ENCODE data around the gene SHTN1. TPM values are rescaled to one million over a fixed set of nuclear protein-coding genes. Genes with fewer than 3 reads are reported as not detected.

Gene SHTN1
- total RNA-seq, 4 donors from 2014 or later = 8.1 to 36.7 (median 20.0) TPM

DNA sequence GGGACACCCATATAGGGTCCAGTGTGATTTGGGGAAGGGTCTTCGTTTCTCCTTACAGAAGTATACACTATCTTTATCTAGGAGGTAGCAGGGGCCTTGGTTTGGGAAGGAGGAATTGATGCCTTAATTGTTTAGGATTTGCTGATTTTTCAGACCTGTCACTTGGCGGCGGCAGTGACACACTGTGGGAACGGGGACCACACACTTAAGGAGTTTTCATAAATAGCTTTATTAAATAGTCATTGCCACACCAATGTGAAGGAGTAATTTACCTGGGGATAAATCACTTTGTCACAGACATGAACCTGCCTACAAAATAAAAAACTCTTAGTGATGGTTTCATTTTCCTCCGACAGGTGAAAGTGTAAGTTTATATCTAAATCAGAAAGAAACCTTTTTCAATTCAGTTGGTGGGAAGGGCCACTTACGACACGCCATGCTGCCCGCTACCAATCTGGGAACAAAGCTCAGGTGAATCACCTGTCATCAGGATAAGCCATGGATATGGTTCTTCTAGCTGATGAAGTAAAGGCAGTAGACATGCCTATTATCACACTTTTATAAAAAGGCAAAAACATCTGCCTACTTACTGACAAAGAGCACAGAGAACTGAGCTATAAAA, 168.0 kb downstream of the SHTN1 start:
- TF ChIP-seq, protein P1, sequence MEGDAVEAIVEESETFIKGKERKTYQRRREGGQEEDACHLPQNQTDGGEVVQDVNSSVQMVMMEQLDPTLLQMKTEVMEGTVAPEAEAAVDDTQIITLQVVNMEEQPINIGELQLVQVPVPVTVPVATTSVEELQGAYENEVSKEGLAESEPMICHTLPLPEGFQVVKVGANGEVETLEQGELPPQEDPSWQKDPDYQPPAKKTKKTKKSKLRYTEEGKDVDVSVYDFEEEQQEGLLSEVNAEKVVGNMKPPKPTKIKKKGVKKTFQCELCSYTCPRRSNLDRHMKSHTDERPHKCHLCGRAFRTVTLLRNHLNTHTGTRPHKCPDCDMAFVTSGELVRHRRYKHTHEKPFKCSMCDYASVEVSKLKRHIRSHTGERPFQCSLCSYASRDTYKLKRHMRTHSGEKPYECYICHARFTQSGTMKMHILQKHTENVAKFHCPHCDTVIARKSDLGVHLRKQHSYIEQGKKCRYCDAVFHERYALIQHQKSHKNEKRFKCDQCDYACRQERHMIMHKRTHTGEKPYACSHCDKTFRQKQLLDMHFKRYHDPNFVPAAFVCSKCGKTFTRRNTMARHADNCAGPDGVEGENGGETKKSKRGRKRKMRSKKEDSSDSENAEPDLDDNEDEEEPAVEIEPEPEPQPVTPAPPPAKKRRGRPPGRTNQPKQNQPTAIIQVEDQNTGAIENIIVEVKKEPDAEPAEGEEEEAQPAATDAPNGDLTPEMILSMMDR (IDR thresholded peaks at IDR 0.05; ENCODE audit: low read depth) = no peak

GRCh38 chr10:116836083-116836482, 168.9 kb downstream of the SHTN1 start:
- TF ChIP-seq, protein P1 (IDR thresholded peaks at IDR 0.05; ENCODE audit: low read depth) = no peak

GRCh38 chr10:116835658-116836057, 169.3 kb downstream of the SHTN1 start:
- TF ChIP-seq, protein P1 (IDR thresholded peaks at IDR 0.05; ENCODE audit: low read depth) = no peak

- TF ChIP-seq, protein P1 (IDR thresholded peaks at IDR 0.05; ENCODE audit: low read depth) = no peak
These were observed 170.7 kb downstream of the SHTN1 start for GRCh38 chr10:116833986-116834985.

GRCh38 chr10:116831790-116832189, 173.2 kb downstream of the SHTN1 start:
- TF ChIP-seq, protein P1 (IDR thresholded peaks at IDR 0.05; ENCODE audit: low read depth) = no peak

Small RNA genes within 50 kb of the gene (small RNA-seq; reads per million reads assigned to genes)
- not detected for gene AC012308.1

Other genes starting within 250 kb of the SHTN1 start
- under 1 TPM in 1 of 4 donors, not detected in 3; 0.38 TPM for gene ENO4, start 155.7 kb downstream of the SHTN1 start, total RNA-seq
- gene VAX1, start 133.1 kb upstream of the SHTN1 start, total RNA-seq = not detected
- gene KCNK18, start 192.3 kb upstream of the SHTN1 start, total RNA-seq = not detected
- gene SLC18A2, start 235.9 kb upstream of the SHTN1 start, total RNA-seq = 1 to 10 TPM in 2 of 4 donors, under 1 TPM in 1, not detected in 1; 0.51 to 2.0 (median 2.0) TPM

Data from subcutaneous adipose tissue (tissue), 4 donors.